Kasumi-1 (cell line): ENCODE data around the gene CADM4.
A peak's percentile ranks its signal among the peaks of the same experiment; 100 is the strongest.
"Not testable (repeated sequence)": the region's sequence is repeated elsewhere in the genome, so short reads cannot be mapped to it uniquely, and the experiment has no call there.

Experiments
- DNase-seq, 2 experiments: peaks; one replicate each; lab custom pipeline; 2025; lab: John Stamatoyannopoulos, UW

The CADM4 gene

GRCh38 chr19:43606569-43607229 is 33.0 kb downstream of the CADM4 start:
- no peak for DNase-seq

- DNase-seq: no peak
These were observed 33.6 kb downstream of the CADM4 start for GRCh38 chr19:43605875-43606568.

GRCh38 chr19:43600326-43600725 is 39.3 kb downstream of the CADM4 start:
- DNase-seq: not testable (repeated sequence)

DNA sequence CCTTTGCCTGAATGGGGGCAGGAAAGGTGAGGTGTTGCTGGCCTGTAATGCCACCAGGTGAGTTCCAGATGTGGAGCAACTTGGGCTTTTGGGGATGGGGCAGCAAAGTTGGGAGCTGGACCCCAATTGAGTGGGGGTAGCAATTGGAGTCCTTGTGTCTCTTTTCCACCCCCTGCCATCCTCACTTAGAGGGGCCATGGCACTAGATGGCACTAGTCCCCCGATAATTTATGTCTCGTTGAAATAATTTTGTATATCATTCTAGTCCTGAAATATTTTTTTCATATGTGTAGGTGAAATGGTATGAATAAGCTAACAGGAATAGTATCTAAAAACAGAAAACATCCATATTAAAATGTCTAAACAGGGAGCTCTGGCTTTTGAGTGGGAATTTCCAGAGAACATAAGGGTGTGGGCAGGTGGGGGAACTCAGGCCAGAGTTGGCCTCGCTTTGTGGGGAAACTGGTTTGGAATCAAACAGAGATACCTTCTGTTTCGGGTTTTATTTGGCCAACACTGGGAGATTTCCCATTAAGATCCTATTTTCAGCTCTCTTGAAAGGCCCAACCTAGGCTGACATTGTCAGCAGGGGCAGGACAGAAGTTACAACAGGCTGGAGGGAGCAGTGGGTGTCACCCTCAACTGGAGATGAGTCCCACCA is 39.9 kb downstream of the CADM4 start:
- DNase-seq: no peak

DNA sequence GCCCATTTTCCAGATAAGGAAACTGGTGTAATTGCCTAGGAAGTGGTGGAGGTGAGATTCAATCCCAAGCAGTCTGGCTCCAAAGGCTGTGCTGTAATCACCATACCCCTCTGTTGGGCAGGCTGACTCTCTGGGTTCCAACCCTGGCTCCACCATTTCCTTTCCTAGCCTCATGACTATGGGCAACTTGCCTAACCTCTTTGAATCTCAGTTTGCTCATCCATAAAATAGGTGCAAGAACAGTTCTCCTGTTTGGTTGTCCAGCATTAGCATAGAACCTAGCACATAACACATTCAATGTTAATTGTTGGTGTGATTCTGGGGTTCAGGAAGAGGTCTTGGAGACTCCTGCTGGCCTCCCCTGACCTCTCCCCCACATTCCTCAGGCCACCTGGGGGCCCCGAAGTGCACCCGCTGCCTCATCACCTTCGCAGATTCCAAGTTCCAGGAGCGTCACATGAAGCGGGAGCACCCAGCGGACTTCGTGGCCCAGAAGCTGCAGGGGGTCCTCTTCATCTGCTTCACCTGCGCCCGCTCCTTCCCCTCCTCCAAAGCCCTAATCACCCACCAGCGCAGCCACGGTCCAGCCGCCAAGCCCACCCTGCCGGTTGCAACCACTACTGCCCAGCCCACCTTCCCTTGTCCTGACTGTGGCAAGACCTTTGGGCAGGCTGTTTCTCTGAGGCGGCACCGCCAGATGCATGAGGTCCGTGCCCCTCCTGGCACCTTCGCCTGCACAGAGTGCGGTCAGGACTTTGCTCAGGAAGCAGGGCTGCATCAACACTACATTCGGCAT is 41.0 kb downstream of the CADM4 start:
- no peak for DNase-seq

- no peak for DNase-seq
These were observed 41.8 kb downstream of the CADM4 start for GRCh38 chr19:43597876-43598275.

DNA sequence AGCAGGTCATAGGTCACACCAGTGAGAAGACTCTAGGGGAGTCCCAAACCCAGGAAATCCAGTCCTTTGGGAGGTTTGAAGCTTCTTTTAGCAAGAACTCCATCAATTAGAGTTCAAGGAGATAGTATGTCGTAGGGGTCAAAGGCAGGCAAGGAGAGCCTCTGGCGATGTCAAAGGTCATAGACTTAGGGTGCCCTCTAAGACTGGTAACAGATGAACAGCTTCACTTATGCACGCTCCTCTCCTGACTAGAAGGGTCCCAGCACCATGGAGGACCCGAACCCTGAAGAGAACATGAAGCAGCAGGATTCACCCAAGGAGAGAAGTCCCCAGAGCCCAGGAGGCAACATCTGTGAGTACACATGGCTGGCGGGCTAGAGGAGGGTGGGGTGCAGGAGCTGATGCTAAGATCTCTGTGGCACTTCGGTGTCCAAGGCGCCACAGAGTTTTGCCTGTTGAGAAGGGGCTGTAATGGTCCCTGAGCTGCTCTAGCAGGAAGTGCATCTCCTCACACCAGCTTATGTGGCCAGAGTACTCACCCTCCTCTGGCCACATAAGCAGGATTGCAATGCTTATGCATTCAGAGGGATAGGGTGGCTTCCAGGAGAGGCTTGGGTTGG is 42.7 kb downstream of the CADM4 start:
- DNase-seq: no peak

DNA sequence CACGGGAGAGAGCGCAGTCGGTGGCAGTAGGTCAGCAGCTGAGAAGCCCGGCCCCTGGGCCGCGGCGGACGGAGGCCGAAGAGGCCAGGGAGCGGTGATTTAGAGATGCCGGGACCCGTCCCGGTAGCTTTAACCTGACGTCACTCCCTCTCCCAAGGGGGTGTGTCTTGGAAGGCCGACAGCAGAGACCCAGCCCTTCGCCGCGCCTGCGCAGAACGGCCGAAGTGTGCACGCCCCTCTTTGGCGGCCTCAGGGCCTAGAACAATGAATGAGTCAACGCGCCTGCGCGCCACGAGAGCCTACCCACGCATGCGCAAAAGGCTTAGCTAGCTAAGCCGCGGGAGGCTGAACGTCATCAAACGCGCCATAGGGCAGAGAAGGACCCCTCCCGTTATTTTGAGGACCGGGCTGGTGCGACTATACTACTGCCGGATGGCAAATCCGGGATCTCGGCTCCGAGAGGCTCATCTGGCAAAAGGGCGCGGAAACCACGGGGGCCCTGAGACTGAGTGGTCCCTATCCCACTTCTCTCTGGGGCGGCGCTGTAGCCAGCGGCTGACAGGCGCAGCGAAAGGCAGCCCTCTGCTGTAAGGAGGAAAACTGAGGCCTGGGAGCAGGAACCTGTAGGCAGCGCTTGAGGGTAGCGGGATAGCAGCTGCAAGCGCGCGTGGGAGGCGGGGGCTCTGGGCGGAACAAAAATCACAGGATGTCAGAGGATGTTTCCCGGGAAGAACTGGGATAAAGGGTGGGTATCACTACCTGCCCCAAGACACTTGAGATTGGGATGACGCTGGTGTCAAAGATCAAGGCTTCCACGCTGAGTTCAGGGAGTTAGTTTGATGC is 43.4 kb downstream of the CADM4 start, which contains the start of the genes IRGQ and ZNF576:
Gene IRGQ (minus strand): TSS at position 136 of the 843 bp plus-strand sequence. CDS start 796 bp downstream, outside the sequence.
Gene ZNF576 (plus strand): TSS at position 597 of the 843 bp plus-strand sequence. CDS start 514 bp downstream, outside the sequence.
- peak; percentile 97 to 98 for DNase-seq

GRCh38 chr19:43595605-43595998 is 44.0 kb downstream of the CADM4 start:
- no peak for DNase-seq

DNA sequence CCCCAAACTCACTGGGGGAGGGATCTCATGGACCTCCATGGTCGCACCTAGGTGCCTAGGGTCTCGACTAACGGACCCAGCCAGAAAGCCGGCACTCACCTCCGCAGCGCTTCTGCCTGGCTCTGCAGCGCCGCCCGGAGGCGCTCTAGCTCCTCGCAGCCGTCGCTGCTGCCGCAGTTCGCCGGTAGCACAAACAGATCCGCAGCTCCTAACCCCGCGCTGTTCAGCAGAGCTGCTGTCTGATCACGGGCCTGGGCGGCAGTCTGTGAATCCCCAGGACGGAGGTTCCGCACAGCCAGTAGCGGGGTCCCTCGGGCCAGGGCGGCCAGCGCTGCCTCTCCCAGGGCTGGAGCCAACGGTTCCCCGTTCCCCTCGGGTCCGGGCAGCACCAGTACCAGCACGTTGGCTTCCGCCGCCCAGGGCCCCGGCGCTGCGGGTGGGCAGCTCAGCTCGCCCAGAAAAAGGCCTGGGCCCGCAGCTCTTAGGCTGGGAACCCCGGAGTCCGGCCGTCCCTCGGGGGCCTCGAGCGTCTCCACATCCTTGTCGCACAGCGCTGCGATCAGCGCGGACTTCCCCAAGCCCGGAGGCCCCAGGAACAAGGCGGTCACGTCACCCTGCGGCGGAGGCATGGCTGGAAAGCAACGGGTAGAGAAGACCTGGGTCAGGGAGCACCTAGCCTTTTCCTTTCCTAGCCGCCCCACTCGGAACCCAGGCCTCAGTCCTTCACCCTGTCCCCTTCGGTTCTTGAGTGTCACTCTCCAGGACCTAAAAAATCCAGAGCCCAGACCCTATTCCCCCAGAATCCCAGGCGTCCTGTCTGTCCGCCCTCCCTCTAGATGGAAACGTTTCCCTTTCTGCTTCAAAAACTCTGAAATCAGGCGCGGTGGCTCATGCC is 44.7 kb downstream of the CADM4 start:
- peak; percentile 67 to 70 for DNase-seq

DNA sequence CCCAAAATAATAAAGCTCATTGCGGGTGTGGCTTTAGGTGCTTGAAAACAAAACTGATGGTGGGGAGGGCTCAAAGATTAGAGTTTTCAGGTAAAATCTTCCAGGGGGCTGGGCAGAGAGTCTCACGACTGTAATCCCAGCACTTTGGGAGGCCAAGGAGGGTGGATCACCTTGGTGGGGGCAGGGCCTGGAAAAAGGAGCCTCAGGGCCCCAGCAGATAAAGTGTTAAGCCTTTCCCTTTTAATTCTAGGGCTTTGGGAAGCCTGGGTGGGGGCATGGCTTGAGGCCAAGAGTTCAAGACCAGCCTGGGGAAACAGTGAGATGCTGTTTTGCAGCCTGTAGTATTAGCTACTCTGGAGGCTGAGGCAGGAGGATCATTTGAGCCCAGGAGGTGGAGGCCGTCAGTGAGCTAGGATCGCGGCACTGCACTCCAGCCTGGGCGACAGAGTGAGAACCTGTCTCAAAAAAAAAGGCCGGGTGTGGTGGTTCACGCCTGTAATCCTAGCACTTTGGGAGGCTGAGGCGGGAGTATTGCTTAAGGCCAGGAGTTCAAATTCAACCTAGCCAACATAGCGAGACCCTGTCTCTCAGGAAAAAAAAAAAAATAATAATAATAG is 45.5 kb downstream of the CADM4 start:
- no peak for DNase-seq

DNA sequence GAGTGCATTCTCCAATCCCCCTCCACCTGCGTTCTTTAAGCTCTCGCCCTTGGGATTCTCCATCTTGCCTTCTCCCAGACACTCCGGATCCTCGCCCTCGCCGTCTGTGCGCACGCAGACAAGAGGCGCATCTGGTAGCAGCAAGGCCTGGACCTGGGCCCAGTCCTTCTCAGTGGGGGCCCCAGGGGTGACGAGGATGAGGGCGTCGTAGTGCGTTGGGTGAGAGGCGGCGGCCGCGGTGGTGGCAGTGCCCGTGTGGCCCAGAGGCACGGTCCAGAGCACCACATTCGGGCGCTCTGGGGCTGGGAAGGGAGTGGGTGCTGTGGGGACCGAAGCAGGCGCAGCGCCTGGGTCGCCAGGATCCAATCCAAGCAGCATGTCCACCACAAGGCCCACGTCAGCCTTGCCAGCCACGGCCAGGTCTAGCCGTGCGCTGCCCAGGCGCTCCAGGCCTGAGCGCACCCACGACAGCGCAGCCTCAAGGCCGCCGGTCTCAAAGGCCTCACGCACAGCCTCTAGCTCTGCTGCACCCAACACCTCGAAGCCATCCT is 46.8 kb downstream of the CADM4 start:
- DNase-seq: no peak

GRCh38 chr19:43591904-43592772 is 47.5 kb downstream of the CADM4 start:
- DNase-seq: no peak

DNA sequence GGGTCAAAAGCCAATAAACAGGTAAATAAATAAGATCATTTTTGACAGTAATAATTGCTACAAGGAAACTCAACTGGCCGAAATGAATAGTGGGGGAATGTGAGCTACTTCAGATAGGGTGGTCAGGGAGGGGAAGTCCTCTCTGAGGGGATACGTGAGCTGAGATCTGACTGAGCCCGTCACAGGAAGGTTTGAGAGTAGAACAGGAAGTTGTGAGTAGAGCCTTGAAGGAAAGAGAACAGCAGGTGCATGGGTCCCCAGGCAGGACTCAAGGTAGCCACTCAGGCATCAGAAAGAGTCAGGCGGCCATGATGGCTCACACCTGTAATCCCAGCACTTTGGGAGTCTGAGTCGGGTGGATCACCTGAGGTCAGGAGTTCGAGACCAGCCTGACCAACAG is 50.0 kb downstream of the CADM4 start:
- DNase-seq: no peak

- no peak for DNase-seq
These were observed 50.4 kb downstream of the CADM4 start for GRCh38 chr19:43589277-43589676.

GRCh38 chr19:43587029-43587428 is 52.6 kb downstream of the CADM4 start:
- not testable (repeated sequence) for DNase-seq

DNA sequence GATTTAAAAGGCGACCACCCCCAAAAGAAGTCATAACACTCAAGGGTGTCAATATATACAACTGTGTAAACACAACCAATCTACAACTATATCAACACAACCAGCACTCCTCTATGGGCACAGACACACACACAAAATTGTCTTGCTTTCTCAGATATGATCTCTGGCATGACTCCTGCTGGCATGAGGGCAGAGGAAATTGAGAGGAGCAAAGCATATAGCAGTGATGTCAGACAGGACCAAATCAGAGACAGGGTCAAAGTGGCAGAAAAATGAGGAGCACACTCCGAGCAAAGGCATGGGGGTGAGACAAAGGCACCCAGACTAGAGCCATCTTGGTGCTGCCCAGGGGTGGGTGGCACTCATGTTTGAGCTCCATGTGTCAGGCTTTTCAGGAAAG is 53.3 kb downstream of the CADM4 start:
- no peak for DNase-seq

DNA sequence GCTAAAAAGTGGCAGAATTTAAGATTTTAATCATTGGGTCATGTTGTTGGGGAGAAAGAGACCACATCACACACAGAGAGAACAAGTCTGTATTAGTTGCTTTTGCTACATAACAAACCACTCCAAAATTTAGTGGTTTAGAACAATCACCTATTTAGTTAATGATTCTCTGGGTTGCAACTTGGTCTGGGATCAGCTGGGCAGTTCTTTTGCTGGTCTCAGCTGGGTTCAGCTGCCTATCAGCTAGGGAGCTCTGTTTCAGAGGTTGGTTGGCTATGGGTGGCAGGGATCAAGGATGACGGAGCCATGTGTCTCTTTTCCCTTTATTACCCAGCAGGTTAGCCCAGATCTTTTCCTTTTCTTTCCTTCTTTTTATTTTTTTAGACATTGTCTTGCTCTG is 55.2 kb downstream of the CADM4 start:
- no peak for DNase-seq
